SK-N-SH (cell line): ENCODE data around the gene SLC47A2. TPM values are rescaled to one million over a fixed set of nuclear protein-coding genes. Genes with fewer than 3 reads are reported as not detected.

Experiments used
- CTCF ChIA-PET: fragments of 300-600, 350-600 bp; formaldehyde crosslinking; extraction: SDS; loops from one replicate; lab custom pipeline; 2021; lab: Yijun Ruan, JAX
- POLR2A ChIA-PET: fragments of 350-600 bp; sonication (Branson Sonifier 250); formaldehyde crosslinking; extraction: SDS; loops from one replicate; lab custom pipeline; 2020; ENCODE audit warnings: antibody characterized with exemption, inconsistent platforms; lab: Yijun Ruan, JAX
- DNase-seq: peaks from one replicate; pipeline ENCODE4 v3.0.0; 2012
- H2AFZ ChIP-seq: fragments of 200-600 bp; sonication (generic); 2 replicates; pipeline ENCODE4 v1.8.1; 2016; ENCODE audit warnings: antibody characterized with exemption, mild to moderate bottlenecking, low read depth
- H3F3A ChIP-seq: fragments of 200-600 bp; sonication (generic); replicated peaks from 2 replicates; pipeline ENCODE3; 2016; ENCODE audit warnings: antibody characterized with exemption, mild to moderate bottlenecking; ENCODE audit not compliant: insufficient read depth
- H3K27ac ChIP-seq, 2 experiments: fragments of 200-500 bp in 1 of 2; fragments of 200-600 bp in 1 of 2; sonication (Bioruptor generic) in 1 of 2; sonication (generic), shearing (Covaris generic) in 1 of 2; 2 replicates each; pipeline versions ENCODE4 v1.5.1 to v1.6.1; 2014 to 2016; ENCODE audit warnings: low read depth in 2 of 2, inconsistent platforms in 1 of 2, low read length in 1 of 2, mild to moderate bottlenecking in 1 of 2, mixed read lengths in 1 of 2
- H3K27me3 ChIP-seq: fragments of 200-600 bp; sonication (generic), shearing (Covaris generic); 2 replicates; pipeline ENCODE4 v1.6.1; 2016; ENCODE audit warnings: mixed run types; ENCODE audit not compliant: insufficient read depth
- H3K36me3 ChIP-seq, 2 experiments: fragments of 200-500 bp in 1 of 2; fragments of 200-600 bp in 1 of 2; sonication (Bioruptor generic) in 1 of 2; sonication (generic) in 1 of 2; replicated peaks in 1 of 2; 2 replicates each; pipeline versions ENCODE3 to v1.5.1; 2014 to 2016; ENCODE audit warnings: low read length in 1 of 2, mild to moderate bottlenecking in 1 of 2; ENCODE audit not compliant: insufficient read depth in 2 of 2, control insufficient read depth in 1 of 2
- H3K4me1 ChIP-seq, 2 experiments: fragments of 200-500 bp in 1 of 2; fragments of 200-600 bp in 1 of 2; sonication (Bioruptor generic) in 1 of 2; sonication (generic), shearing (Covaris generic) in 1 of 2; 2 replicates each; pipeline versions ENCODE4 v1.5.1 to v1.6.1; 2014 to 2016; ENCODE audit warnings: low read depth in 1 of 2, low read length in 1 of 2, mixed run types in 1 of 2; ENCODE audit not compliant: insufficient read depth in 2 of 2, control insufficient read depth in 1 of 2
- H3K4me2 ChIP-seq: fragments of 200-600 bp; sonication (generic), shearing (Covaris generic); 2 replicates; pipeline ENCODE4 v1.6.1; 2017; ENCODE audit warnings: mixed run types
- H3K4me3 ChIP-seq, 2 experiments: fragments of 200-500 bp in 1 of 2; fragments of 200-600 bp in 1 of 2; sonication (Bioruptor generic) in 1 of 2; sonication (generic), shearing (Covaris generic) in 1 of 2; 2 replicates each; pipeline versions ENCODE4 v1.5.1 to v1.8.1; 2014 to 2016; ENCODE audit warnings: low read depth in 2 of 2, inconsistent platforms in 1 of 2, low read length in 1 of 2, mild to moderate bottlenecking in 1 of 2, mixed read lengths in 1 of 2, moderate library complexity in 1 of 2
- H3K79me2 ChIP-seq: fragments of 200-600 bp; sonication (generic); 2 replicates; pipeline ENCODE4 v1.8.1; 2017; ENCODE audit warnings: mild to moderate bottlenecking; ENCODE audit not compliant: insufficient read depth
- H3K9ac ChIP-seq: fragments of 200-600 bp; sonication (generic); 2 replicates; pipeline ENCODE4 v1.6.1; 2017; ENCODE audit warnings: mixed run types
- H3K9me2 ChIP-seq: fragments of 200-600 bp; sonication (generic); 2 replicates; pipeline ENCODE4 v1.6.1; 2017; ENCODE audit warnings: mixed run types
- H3K9me3 ChIP-seq: fragments of 200-600 bp; sonication (generic); 2 replicates; pipeline ENCODE4 v1.6.1; 2017; ENCODE audit warnings: mixed run types, mild to moderate bottlenecking, moderate library complexity
- H4K20me1 ChIP-seq: fragments of 200-600 bp; sonication (generic); 2 replicates; pipeline ENCODE4 v1.6.1; 2017; ENCODE audit warnings: mild to moderate bottlenecking, mixed run types; ENCODE audit not compliant: insufficient read depth
- EP300 ChIP-seq, 2 experiments: IDR thresholded peaks; 2 replicates each; pipeline versions ENCODE4 v1.4.0 to v1.6.1; 2012; ENCODE audit warnings: borderline replicate concordance in 1 of 2, low read depth in 1 of 2, low read length in 1 of 2
- FOXM1 ChIP-seq: IDR thresholded peaks from 2 replicates; pipeline ENCODE4 v1.4.0; 2012; ENCODE audit warnings: low read depth, mild to moderate bottlenecking
- IRF3 ChIP-seq: fragments of 150-350 bp; IDR thresholded peaks from 2 replicates; pipeline ENCODE4 v1.6.1; 2016; ENCODE audit warnings: mild to moderate bottlenecking, low read depth, low read length
- MXI1 ChIP-seq: IDR thresholded peaks from 2 replicates; pipeline ENCODE4 v1.6.1; 2012; ENCODE audit warnings: mild to moderate bottlenecking, low read depth, low read length, improper control_type of control experiment
- NFIC ChIP-seq: IDR thresholded peaks from 2 replicates; pipeline ENCODE4 v1.4.0; 2012; ENCODE audit warnings: borderline replicate concordance
- NRF1 ChIP-seq: IDR thresholded peaks from 2 replicates; pipeline ENCODE4 v1.6.1; 2012; ENCODE audit warnings: low read depth, mild to moderate bottlenecking, low read length
- RCOR1 ChIP-seq: fragments of 150-350 bp; IDR thresholded peaks from 2 replicates; pipeline ENCODE4 v1.6.1; 2017; ENCODE audit warnings: antibody characterized with exemption, low read length
- REST ChIP-seq: IDR thresholded peaks from 2 replicates; pipeline ENCODE4 v1.6.1; 2012; ENCODE audit warnings: mild to moderate bottlenecking, low read depth, low read length, moderate library complexity
- RFX5 ChIP-seq: IDR thresholded peaks from 2 replicates; pipeline ENCODE4 v1.6.1; 2012; ENCODE audit warnings: mild to moderate bottlenecking, improper control_type of control experiment, low read length
- RXRA ChIP-seq: IDR thresholded peaks from 2 replicates; pipeline ENCODE4 v1.4.0; 2012; ENCODE audit warnings: low read depth, mild to moderate bottlenecking, borderline replicate concordance
- USF1 ChIP-seq: IDR thresholded peaks from 2 replicates; pipeline ENCODE4 v1.4.0; 2012; ENCODE audit warnings: low read depth, borderline replicate concordance
- ZBTB33 ChIP-seq: IDR thresholded peaks from 2 replicates; pipeline ENCODE4 v1.4.0; 2012; ENCODE audit warnings: low read depth, borderline replicate concordance
- WGBS: methylation state at CpG from one replicate; pipeline ENCODE4 v1.1.6; 2017; ENCODE audit warnings: low lambda C conversion rate; 5-methylcytosine and 5-hydroxymethylcytosine counted together
- polyA plus RNA-seq, 3 experiments: library from polyadenylated mRNA; depleted of rRNA; stranded (reverse); fragments of >200 nt; gene quantifications; 2 replicates each; pipeline ENCODE4 v1.2.3, GENCODE V29; 2012

Gene SLC47A2
- polyA plus RNA-seq, 1 of the 3 experiments (the other 2 are of a cell fraction), result not detected

- Histone ChIP-seq H4K20me1 (no peaks in the 10 kb centered on the region), H3K27me3 (no peaks in the 10 kb centered on the region), H3K9me3 (no peaks in the 10 kb centered on the region), H3K27ac (peak overlapping the region in 1 of 2 experiments; percentile 80; a peak in 2 of 4 replicates), H2AFZ (no peak overlapping the region), H3K4me3 (no peak overlapping the region), H3K4me2 (no peak overlapping the region), H3F3A (no peaks in the 10 kb centered on the region), H3K9me2 (no peaks in the 10 kb centered on the region), H3K9ac (no peak overlapping the region)
- CTCF ChIA-PET, result interaction anchor here (0.9 to 3.6 kb wide), 8 partner anchors 10 to 215 kb away, joined by 3 to 19 read pairs (median 6); partner anchors contain the start of gene SLC47A2
- whole genome bisulfite sequencing, result 31% methylated on average over 7 of the region's 7 CpGs
- DNase-seq, result peak; percentile 88
- POLR2A ChIA-PET, result interaction anchor here (0.9 to 1.5 kb wide), 5 partner anchors 14 to 80 kb away, joined by 3 read pairs; no protein-coding TSS in a partner anchor
- TF ChIP-seq MXI1 (peak; percentile 22; the same call in 1 of the 2 replicates), NFIC (peak; percentile 83), RCOR1 (no peak)
- TF ChIP-seq, all 33 proteins: peak for 2
- no peaks in the 10 kb centered on the region for H3K79me2 ChIP-seq
- no peaks in the 10 kb centered on the region for H3K36me3 ChIP-seq
- peaks cover 0 to 19% of the 10 kb centered on the region in 2 experiments; a peak in 2 of 4 replicates for H3K4me1 ChIP-seq
Observed at GRCh38 chr17:19728084-19728495, 11.7 kb upstream of the SLC47A2 start.

- no peak overlapping the region for H3K9ac ChIP-seq
- H3F3A ChIP-seq, result no peaks in the 10 kb centered on the region
- no peaks in the 10 kb centered on the region for H3K9me3 ChIP-seq
- no peaks in the 10 kb centered on the region for H4K20me1 ChIP-seq
- no peak for TF ChIP-seq USF1
- TF ChIP-seq EP300 (IDR thresholded peaks at IDR 0.05; ENCODE audit: borderline replicate concordance in 1 of 2, low read depth in 1 of 2, low read length in 1 of 2), result no peak
- no peak for TF ChIP-seq FOXM1
- no peak for TF ChIP-seq RXRA
- no peak for TF ChIP-seq ZBTB33
- no peak for TF ChIP-seq NRF1
- TF ChIP-seq RFX5, result no peak
- no peak for TF ChIP-seq REST
- TF ChIP-seq IRF3, result no peak
- TF ChIP-seq, all 33 proteins: peak for 0
- ChIA-PET POLR2A (interaction anchor here (0.9 to 1.5 kb wide), 4 partner anchors 16 to 80 kb away, joined by 3 read pairs; no protein-coding TSS in a partner anchor), CTCF (interaction anchor here (0.9 to 3.6 kb wide), 10 partner anchors 9 to 214 kb away, joined by 3 to 19 read pairs (median 4); partner anchors contain the start of genes SLC47A1 and SLC47A2)
- H3K9me2 ChIP-seq, result no peaks in the 10 kb centered on the region
- no peak overlapping the region for H3K4me3 ChIP-seq
- H3K4me1 ChIP-seq, result peaks cover 0 to 19% of the 10 kb centered on the region in 2 experiments; a peak in 2 of 4 replicates
- H3K27ac ChIP-seq, result peak overlapping the region; percentile 11 to 80; a peak in 3 of 4 replicates
- H3K79me2 ChIP-seq, result no peaks in the 10 kb centered on the region
- no peaks in the 10 kb centered on the region for H3K36me3 ChIP-seq
- WGBS, result 80% methylated on average over 4 of the region's 4 CpGs
- H3K4me2 ChIP-seq, result no peak overlapping the region
- DNase-seq, result no peak
- no peaks in the 10 kb centered on the region for H3K27me3 ChIP-seq
- no peak overlapping the region for H2AFZ ChIP-seq
Observed at GRCh38 chr17:19727501-19728078, 11.2 kb upstream of the SLC47A2 start.
